DOHH2 (cell line): ENCODE measurements around the gene MRPL40.

Source experiments
- H3F3A ChIP-seq: fragments of 200-600 bp; sonication (generic), shearing (Covaris generic); 2 replicates; pipeline ENCODE4 v1.6.0; 2016; ENCODE audit warnings: antibody characterized with exemption, mild to moderate bottlenecking; ENCODE audit not compliant: control insufficient read depth, insufficient read depth
- H3K27ac ChIP-seq: fragments of 200-600 bp; sonication (generic); 2 replicates; pipeline ENCODE4 v1.5.1; 2014; ENCODE audit warnings: low read depth, mild to moderate bottlenecking, low read length, moderate library complexity
- H3K27me3 ChIP-seq: fragments of 200-600 bp; sonication (generic); 2 replicates; pipeline ENCODE4 v1.6.1; 2014; ENCODE audit warnings: mild to moderate bottlenecking, low read length, mixed read lengths; ENCODE audit not compliant: control insufficient read depth
- H3K36me3 ChIP-seq: fragments of 200-600 bp; sonication (generic); 2 replicates; pipeline ENCODE4 v1.6.1; 2014; ENCODE audit warnings: mild to moderate bottlenecking, low read length, moderate library complexity, mixed read lengths; ENCODE audit not compliant: control insufficient read depth
- H3K4me1 ChIP-seq: fragments of 200-600 bp; sonication (generic); 2 replicates; pipeline ENCODE4 v1.6.1; 2014; ENCODE audit warnings: mild to moderate bottlenecking, low read length, mixed read lengths; ENCODE audit not compliant: control insufficient read depth
- H3K4me2 ChIP-seq: fragments of 200-600 bp; sonication (generic); 2 replicates; pipeline ENCODE4 v1.6.0; 2014; ENCODE audit warnings: mild to moderate bottlenecking, low read length, moderate library complexity
- H3K4me3 ChIP-seq: fragments of 200-600 bp; sonication (generic); 2 replicates; pipeline ENCODE4 v1.5.1; 2014; ENCODE audit warnings: mild to moderate bottlenecking, low read length, mixed read lengths
- H3K79me2 ChIP-seq: fragments of 200-600 bp; sonication (generic); 2 replicates; pipeline ENCODE4 v1.6.1; 2014; ENCODE audit warnings: mild to moderate bottlenecking, low read length, mixed read lengths; ENCODE audit not compliant: control insufficient read depth
- H3K9me2 ChIP-seq: fragments of 200-600 bp; sonication (generic); replicated peaks from 2 replicates; pipeline ENCODE4 v1.6.1; 2014; ENCODE audit warnings: mild to moderate bottlenecking, low read length, mixed read lengths; ENCODE audit not compliant: control insufficient read depth
- H3K9me3 ChIP-seq: fragments of 200-600 bp; sonication (generic); 2 replicates; pipeline ENCODE4 v1.6.1; 2014; ENCODE audit warnings: antibody characterized with exemption, low read length, mixed read lengths; ENCODE audit not compliant: control insufficient read depth, insufficient read depth
- H4K20me1 ChIP-seq: fragments of 200-600 bp; sonication (generic); 2 replicates; pipeline ENCODE4 v1.6.0; 2014; ENCODE audit warnings: low read depth, mild to moderate bottlenecking, antibody characterized with exemption, low read length, moderate library complexity; ENCODE audit not compliant: control insufficient read depth, insufficient read depth
- EZH2phosphoT487 ChIP-seq: fragments of 200-600 bp; sonication (generic); IDR thresholded peaks from 2 replicates; pipeline ENCODE4 v1.6.1; 2017; ENCODE audit warnings: borderline replicate concordance, mild to moderate bottlenecking, antibody characterized with exemption, low read length, moderate library complexity, mixed read lengths
- TF ChIP-seq, protein P1 (sequence below): fragments of 200-600 bp; sonication (generic); IDR thresholded peaks from one replicate; pipeline ENCODE4 v1.5.1; 2014; ENCODE audit warnings: antibody characterized with exemption, mild to moderate bottlenecking, low read depth, low read length; ENCODE audit not compliant: poor library complexity, severe bottlenecking

The MRPL40 gene

DNA sequence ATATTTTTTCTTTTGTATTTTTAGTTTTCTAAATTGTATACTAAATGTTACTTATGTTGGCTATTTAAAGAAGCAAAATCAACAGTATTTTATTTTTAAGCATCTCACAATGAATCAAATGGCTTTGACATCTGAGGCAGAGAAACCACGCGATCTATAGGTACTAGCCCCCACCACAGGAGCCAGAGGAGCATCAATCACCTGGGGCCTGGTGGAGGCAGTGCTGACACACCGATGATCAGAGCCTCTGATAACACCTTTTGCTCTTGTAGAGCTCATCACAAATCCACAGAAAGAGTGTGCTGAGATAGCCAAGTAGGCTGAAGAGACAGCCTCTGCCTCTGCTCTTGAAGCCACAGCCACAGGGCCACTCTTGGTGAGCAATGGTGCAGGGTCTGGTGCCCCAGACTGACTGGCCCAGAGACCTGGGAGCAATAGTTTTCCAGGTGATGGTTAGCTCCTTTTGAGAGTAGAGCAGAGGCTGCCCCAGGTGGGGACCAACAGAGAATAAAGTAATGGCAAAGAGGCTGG, 26.0 kb upstream of the MRPL40 start:
- no peaks in the 10 kb centered on the region for H3F3A ChIP-seq
- no peaks in the 10 kb centered on the region for H3K9me2 ChIP-seq
- H3K27me3 ChIP-seq: no peaks in the 10 kb centered on the region
- peaks cover 85% of the 10 kb centered on the region for H3K36me3 ChIP-seq
- H3K9me3 ChIP-seq: no peaks in the 10 kb centered on the region
- H3K79me2 ChIP-seq: peaks cover 12% of the 10 kb centered on the region
- H4K20me1 ChIP-seq: 0 out of 2 replicates have a peak, but pooled peaks cover 4% of the 10 kb centered on the region
- H3K4me1 ChIP-seq: no peaks in the 10 kb centered on the region
- TF ChIP-seq, protein P1, sequence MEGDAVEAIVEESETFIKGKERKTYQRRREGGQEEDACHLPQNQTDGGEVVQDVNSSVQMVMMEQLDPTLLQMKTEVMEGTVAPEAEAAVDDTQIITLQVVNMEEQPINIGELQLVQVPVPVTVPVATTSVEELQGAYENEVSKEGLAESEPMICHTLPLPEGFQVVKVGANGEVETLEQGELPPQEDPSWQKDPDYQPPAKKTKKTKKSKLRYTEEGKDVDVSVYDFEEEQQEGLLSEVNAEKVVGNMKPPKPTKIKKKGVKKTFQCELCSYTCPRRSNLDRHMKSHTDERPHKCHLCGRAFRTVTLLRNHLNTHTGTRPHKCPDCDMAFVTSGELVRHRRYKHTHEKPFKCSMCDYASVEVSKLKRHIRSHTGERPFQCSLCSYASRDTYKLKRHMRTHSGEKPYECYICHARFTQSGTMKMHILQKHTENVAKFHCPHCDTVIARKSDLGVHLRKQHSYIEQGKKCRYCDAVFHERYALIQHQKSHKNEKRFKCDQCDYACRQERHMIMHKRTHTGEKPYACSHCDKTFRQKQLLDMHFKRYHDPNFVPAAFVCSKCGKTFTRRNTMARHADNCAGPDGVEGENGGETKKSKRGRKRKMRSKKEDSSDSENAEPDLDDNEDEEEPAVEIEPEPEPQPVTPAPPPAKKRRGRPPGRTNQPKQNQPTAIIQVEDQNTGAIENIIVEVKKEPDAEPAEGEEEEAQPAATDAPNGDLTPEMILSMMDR: no peak
- no peak for TF ChIP-seq EZH2phosphoT487
- no peak overlapping the region for H3K4me2 ChIP-seq
- H3K27ac ChIP-seq: no peak overlapping the region
- no peak overlapping the region for H3K4me3 ChIP-seq

DNA sequence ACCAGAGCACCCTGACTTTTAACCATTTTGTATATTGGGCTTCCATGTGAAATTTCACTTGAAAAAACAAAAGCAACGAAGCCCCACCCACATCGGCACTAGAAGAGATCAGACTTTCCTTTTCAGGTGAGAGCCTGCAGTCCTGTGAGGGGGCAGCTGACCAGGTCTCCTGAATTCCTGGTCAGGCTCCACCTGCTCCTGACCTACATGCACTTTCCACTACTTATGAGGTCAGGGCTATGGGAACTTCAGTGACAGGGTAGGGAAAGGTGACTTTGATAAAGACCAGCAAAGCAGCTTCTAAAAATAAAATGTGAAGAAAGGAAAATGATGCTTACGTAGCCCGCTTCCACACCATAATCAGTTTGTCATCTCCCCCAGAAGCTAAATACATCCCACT, 25.5 kb upstream of the MRPL40 start:
- TF ChIP-seq, protein P1: no peak
- TF ChIP-seq EZH2phosphoT487: no peak
- H3K79me2 ChIP-seq: peaks cover 17% of the 10 kb centered on the region
- no peaks in the 10 kb centered on the region for H3F3A ChIP-seq
- no peaks in the 10 kb centered on the region for H3K4me1 ChIP-seq
- no peak overlapping the region for H3K4me3 ChIP-seq
- no peaks in the 10 kb centered on the region for H3K9me3 ChIP-seq
- H3K27me3 ChIP-seq: no peaks in the 10 kb centered on the region
- H3K4me2 ChIP-seq: no peak overlapping the region
- H4K20me1 ChIP-seq: no peaks in the 10 kb centered on the region; the same call in 1 of the 2 replicates
- H3K27ac ChIP-seq: no peak overlapping the region
- no peaks in the 10 kb centered on the region for H3K9me2 ChIP-seq
- H3K36me3 ChIP-seq: peaks cover 85% of the 10 kb centered on the region

DNA sequence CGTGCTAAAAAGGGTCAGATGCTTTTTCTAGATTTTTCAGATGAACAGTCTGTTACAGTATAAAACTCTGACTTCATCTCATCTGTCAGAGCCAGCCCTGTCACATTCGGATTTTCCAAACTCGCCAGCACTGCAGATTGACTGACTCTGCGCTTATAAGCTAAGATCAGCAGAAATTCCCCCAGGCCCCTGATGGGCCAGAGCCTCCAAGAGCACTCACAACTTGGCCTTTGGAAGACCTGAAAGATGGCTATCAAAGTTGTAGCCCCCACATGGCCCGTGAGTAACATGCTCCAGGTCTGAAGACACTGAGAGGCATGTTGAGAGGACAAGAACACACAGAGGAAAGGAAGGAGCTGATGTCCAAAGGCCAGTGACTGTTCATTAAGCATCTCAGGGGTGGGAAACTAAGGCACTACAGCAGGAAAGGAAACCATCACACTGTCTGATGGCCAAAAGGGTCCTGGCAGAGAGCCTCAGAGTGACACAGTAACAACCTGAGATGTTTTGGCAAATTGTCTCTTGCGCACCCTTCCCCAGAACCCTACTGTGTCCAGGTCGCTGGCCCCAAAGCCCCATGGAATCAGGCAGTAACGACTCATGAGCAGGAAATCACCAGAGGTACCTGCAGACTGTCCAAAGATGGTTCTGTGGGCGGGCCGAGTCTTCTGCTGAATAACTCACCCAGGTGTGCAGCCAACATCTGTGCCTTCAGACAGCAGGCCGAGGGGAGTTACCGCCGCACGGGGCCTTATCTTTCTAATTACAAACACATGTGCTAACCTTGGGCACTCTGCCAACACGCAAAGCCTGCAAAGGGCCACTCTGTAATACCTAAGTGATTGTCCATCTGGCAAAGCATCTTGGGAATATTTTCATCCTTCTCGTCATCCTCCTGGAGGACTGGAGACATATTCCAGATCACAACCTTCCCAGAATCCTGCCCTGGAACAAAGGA, 24.4 kb upstream of the MRPL40 start:
- H3K9me2 ChIP-seq: no peaks in the 10 kb centered on the region
- peaks cover 93% of the 10 kb centered on the region for H3K36me3 ChIP-seq
- no peak for TF ChIP-seq EZH2phosphoT487
- TF ChIP-seq, protein P1: no peak
- no peak overlapping the region for H3K27ac ChIP-seq
- H3F3A ChIP-seq: no peaks in the 10 kb centered on the region
- no peaks in the 10 kb centered on the region for H3K4me1 ChIP-seq
- H4K20me1 ChIP-seq: peaks cover 7% of the 10 kb centered on the region; the same call in 1 of the 2 replicates
- no peak overlapping the region for H3K4me3 ChIP-seq
- H3K4me2 ChIP-seq: no peak overlapping the region
- H3K9me3 ChIP-seq: no peaks in the 10 kb centered on the region
- no peaks in the 10 kb centered on the region for H3K27me3 ChIP-seq
- peaks cover 28% of the 10 kb centered on the region for H3K79me2 ChIP-seq
